PC-9 (cell line): ENCODE data around the gene USE1. TPM values are rescaled to one million over a fixed set of nuclear protein-coding genes. Genes with fewer than 3 reads are reported as not detected.

Experiments
- BruUV-seq: library from RNA; stranded (reverse); fragments of 400-500 nt; replicated peaks from 2 replicates; lab custom pipeline; 2021; lab: Mats Ljungman, UMichigan
- CTCF ChIA-PET: fragments of 300-600 bp; sonication (Branson Sonifier 250); formaldehyde crosslinking; loops from one replicate; lab custom pipeline; 2022; ENCODE audit warnings: antibody characterized with exemption; lab: Charles Lee
- POLR2A ChIA-PET: fragments of 300-600 bp; sonication (Branson Sonifier 250); formaldehyde crosslinking; loops from one replicate; lab custom pipeline; 2022; ENCODE audit warnings: antibody characterized with exemption; ENCODE audit not compliant: unreplicated experiment; lab: Charles Lee
- DNase-seq, 2 experiments: peaks; one replicate each; pipeline versions ENCODE4 v3.0.0 to v3.0.0-alpha.2; 2015 to 2022; ENCODE audit warnings: mixed read lengths in 1 of 2
- H2AFZ ChIP-seq: fragments of 200-600 bp; sonication (generic); 2 replicates; pipeline ENCODE4 v1.8.1; 2017; ENCODE audit warnings: antibody characterized with exemption
- H3F3A ChIP-seq: fragments of 200-600 bp; sonication (generic); 2 replicates; pipeline ENCODE4 v1.8.1; 2017; ENCODE audit warnings: antibody characterized with exemption, mild to moderate bottlenecking, low read depth; ENCODE audit not compliant: insufficient read depth
- H3K27ac ChIP-seq: fragments of 200-600 bp; sonication (generic); 2 replicates; pipeline ENCODE4 v1.6.1; 2016; ENCODE audit warnings: mixed run types
- H3K27me3 ChIP-seq: fragments of 200-600 bp; sonication (generic); 2 replicates; pipeline ENCODE4 v1.6.1; 2016; ENCODE audit warnings: low read depth, mixed run types; ENCODE audit not compliant: insufficient read depth
- H3K36me3 ChIP-seq: fragments of 200-600 bp; sonication (generic); 2 replicates; pipeline ENCODE4 v1.6.1; 2016; ENCODE audit warnings: low read depth, mixed run types
- H3K4me1 ChIP-seq: fragments of 200-600 bp; sonication (generic); replicated peaks from 2 replicates; pipeline ENCODE4 v1.6.1; 2016; ENCODE audit warnings: mixed run types; ENCODE audit not compliant: insufficient read depth
- H3K4me2 ChIP-seq: fragments of 200-600 bp; sonication (generic); 2 replicates; pipeline ENCODE4 v1.6.1; 2017; ENCODE audit warnings: mixed run types
- H3K4me3 ChIP-seq: fragments of 200-600 bp; sonication (generic); 2 replicates; pipeline ENCODE4 v1.6.1; 2016; ENCODE audit warnings: mixed run types
- H3K79me2 ChIP-seq: fragments of 200-600 bp; sonication (generic); 2 replicates; pipeline ENCODE4 v1.6.1; 2017; ENCODE audit warnings: low read depth, mixed run types
- H3K9me2 ChIP-seq: fragments of 200-600 bp; sonication (generic); 2 replicates; pipeline ENCODE4 v1.8.1; 2017; ENCODE audit warnings: mild to moderate bottlenecking; ENCODE audit not compliant: insufficient read depth
- H3K9me3 ChIP-seq: fragments of 200-600 bp; sonication (generic); 2 replicates; pipeline ENCODE4 v1.8.1; 2016; ENCODE audit warnings: low read depth; ENCODE audit not compliant: insufficient read depth
- H4K20me1 ChIP-seq: fragments of 200-600 bp; sonication (generic); 2 replicates; pipeline ENCODE4 v1.8.1; 2017; ENCODE audit not compliant: insufficient read depth
- CTCF ChIP-seq: fragments of 200-600 bp; sonication (generic); conservative IDR thresholded peaks from 2 replicates; pipeline ENCODE4 v1.6.1; 2017; ENCODE audit warnings: mixed run types, antibody characterized with exemption, mild to moderate bottlenecking, moderate library complexity
- EZH2 ChIP-seq: fragments of 200-600 bp; sonication (generic); IDR thresholded peaks from 2 replicates; pipeline ENCODE4 v1.8.0; 2017; ENCODE audit warnings: antibody characterized with exemption, low read depth
- intact Hi-C: fragments of 100-400 bp; cut with micrococcal nuclease; formaldehyde crosslinking; loops from one replicate; pipeline ENCODE4 v1.10.0; 2022; ENCODE audit not compliant: unreplicated experiment
- total RNA-seq: library from RNA; stranded (reverse); gene quantifications from 2 replicates; pipeline ENCODE4 v1.2.3, GENCODE V29; 2021

The USE1 gene
- total RNA-seq, 1 experiment from 2014 or later, result 19.8 TPM

DNA sequence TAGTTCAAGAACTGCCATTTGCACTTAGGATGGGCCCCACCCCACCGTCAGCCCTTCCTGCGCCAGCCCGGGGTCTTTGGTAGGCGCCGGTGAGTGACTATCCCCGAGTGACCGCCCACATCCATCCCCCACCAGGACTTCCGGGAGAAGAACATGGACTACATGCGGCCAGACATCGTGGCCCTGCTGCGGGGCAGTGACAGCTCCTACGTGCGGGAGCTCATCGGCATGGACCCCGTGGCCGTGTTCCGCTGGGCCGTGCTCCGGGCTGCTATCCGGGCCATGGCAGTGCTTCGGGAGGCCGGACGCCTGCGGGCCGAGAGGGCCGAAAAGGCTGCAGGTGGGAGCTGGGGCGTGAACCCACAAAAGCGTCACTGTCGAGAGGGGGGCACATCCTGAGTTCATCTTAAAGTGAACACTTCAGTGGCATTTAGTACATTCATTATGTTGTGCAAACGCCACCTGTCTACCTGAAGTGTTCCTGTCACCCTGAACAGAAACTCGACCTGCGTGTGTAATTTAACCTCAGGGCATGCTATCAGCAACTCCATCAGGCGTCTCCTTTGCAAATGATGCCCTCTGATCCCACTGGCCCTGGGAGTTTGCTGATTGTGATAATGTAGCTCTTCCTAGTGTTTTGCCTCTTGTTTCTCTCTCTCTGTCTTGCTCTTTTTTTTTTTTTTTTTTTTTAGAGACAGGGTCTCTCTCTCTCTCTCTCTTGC, 42.4 kb upstream of the USE1 start:
- peak overlapping the region; percentile 1; the same call in 1 of the 2 replicates for H3K4me2 ChIP-seq
- intact Hi-C loops, result no loop called here
- no peaks in the 10 kb centered on the region for H4K20me1 ChIP-seq
- no peaks in the 10 kb centered on the region for H3K79me2 ChIP-seq
- H3K27me3 ChIP-seq, result no peaks in the 10 kb centered on the region
- H3F3A ChIP-seq, result peaks cover 16% of the 10 kb centered on the region; the same call in 1 of the 2 replicates
- no peak; the same call in 1 of the 2 replicates for TF ChIP-seq CTCF
- no peak for TF ChIP-seq EZH2
- no TSS peak for BruUV-seq
- POLR2A ChIA-PET, result no interaction called here
- peak overlapping the region; percentile 56 for H3K27ac ChIP-seq
- no peaks in the 10 kb centered on the region for H3K9me3 ChIP-seq
- H2AFZ ChIP-seq, result no peak overlapping the region
- DNase-seq, result peak; percentile 19 to 69
- H3K9me2 ChIP-seq, result no peaks in the 10 kb centered on the region
- peaks cover 11% of the 10 kb centered on the region; the same call in 1 of the 2 replicates for H3K36me3 ChIP-seq
- peaks cover 11% of the 10 kb centered on the region for H3K4me1 ChIP-seq
- CTCF ChIA-PET, result no interaction called here
- H3K4me3 ChIP-seq, result no peak overlapping the region

DNA sequence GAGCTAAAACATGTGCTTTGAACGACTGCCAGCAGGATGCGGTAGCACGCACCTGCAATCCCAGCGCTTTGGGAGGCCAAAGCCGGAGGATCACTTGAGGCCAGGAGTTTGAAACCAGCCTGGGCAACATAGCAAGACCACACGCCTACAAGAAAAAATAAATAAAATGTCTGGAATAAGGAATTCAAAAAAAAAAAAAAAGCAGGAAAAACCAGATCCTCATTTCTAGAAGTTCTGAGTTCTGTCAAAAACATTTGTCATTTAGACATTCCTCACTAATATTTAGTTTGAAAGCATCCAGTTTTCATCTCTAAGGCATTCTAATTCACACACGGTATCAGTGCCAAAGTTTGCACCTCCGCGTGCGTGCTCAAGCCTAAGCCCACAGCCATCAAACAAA, 36.9 kb upstream of the USE1 start:
- CTCF ChIA-PET, result no interaction called here
- H3F3A ChIP-seq, result peaks cover 12% of the 10 kb centered on the region; the same call in 1 of the 2 replicates
- intact Hi-C loops, result no loop called here
- no TSS peak for BruUV-seq
- no peaks in the 10 kb centered on the region for H4K20me1 ChIP-seq
- no peaks in the 10 kb centered on the region for H3K9me2 ChIP-seq
- TF ChIP-seq CTCF (no peak), EZH2 (no peak)
- H3K79me2 ChIP-seq, result no peaks in the 10 kb centered on the region
- POLR2A ChIA-PET, result no interaction called here
- H3K4me1 ChIP-seq, result peaks cover 4% of the 10 kb centered on the region
- no peak overlapping the region for H3K27ac ChIP-seq
- H3K4me2 ChIP-seq, result no peak overlapping the region
- H3K27me3 ChIP-seq, result no peaks in the 10 kb centered on the region
- no peak overlapping the region for H2AFZ ChIP-seq
- no peak for DNase-seq
- H3K9me3 ChIP-seq, result no peaks in the 10 kb centered on the region
- no peak overlapping the region for H3K4me3 ChIP-seq
- no peaks in the 10 kb centered on the region for H3K36me3 ChIP-seq

DNA sequence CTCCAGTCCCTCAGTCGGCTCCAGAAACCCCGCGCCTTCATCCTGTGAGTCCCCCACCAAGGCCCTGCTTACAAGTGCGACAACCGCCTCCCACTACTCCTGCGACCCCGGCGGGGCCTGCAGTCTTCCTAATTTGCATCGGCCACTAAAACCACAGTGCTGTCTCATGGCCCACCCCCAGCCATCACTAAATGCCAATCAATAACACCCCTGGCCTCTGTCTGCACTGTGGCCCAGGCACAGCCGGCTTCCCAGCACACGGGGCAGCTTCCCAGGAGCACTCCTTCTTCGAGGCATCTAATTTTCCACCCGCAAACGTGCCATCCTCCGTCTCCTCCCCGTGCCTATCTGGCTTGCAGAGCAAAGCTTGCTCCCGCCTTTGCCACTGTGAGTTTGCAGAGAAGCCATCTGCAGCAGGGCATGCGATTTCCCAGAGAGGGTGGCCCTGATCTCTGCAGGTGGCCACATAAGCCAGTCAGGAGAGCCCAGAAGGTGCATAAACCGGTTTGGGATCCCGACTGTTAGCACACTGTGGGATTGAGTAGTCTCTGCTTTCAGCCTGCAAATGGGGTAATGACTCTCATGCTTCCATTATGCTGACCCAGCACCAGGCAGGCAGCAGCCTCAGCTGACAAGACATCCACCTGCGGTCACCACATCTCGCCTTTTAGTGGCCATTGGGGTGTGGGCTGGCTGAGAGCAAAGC, 34.0 kb upstream of the USE1 start:
- Histone ChIP-seq H3K27ac (no peak overlapping the region), H3K9me3 (no peaks in the 10 kb centered on the region), H2AFZ (no peak overlapping the region), H3K36me3 (no peaks in the 10 kb centered on the region), H3K4me1 (no peaks in the 10 kb centered on the region), H3K9me2 (no peaks in the 10 kb centered on the region), H3K4me3 (no peak overlapping the region), H3F3A (peaks cover 6% of the 10 kb centered on the region; the same call in 1 of the 2 replicates), H3K79me2 (no peaks in the 10 kb centered on the region), H4K20me1 (no peaks in the 10 kb centered on the region), H3K4me2 (no peak overlapping the region), H3K27me3 (no peaks in the 10 kb centered on the region)
- POLR2A ChIA-PET, result no interaction called here
- DNase-seq, result no peak
- intact Hi-C loops, result no loop called here
- CTCF ChIA-PET, result no interaction called here
- TF ChIP-seq EZH2 (no peak), CTCF (no peak)
- BruUV-seq, result no TSS peak
